NCI-H1105 (cell line): ENCODE data around the gene ENO3.

Source experiments
- DNase-seq: peaks from one replicate; lab custom pipeline; 2025; lab: John Stamatoyannopoulos, UW

ENO3 gene

GRCh38 chr17:4937553-4937952 is 13.4 kb upstream of the ENO3 start:
- no peak for DNase-seq

GRCh38 chr17:4938069-4938491 is 12.8 kb upstream of the ENO3 start:
- DNase-seq = no peak

- no peak for DNase-seq
Observed at GRCh38 chr17:4938688-4939545, 12.0 kb upstream of the ENO3 start.

- DNase-seq = no peak
Observed at GRCh38 chr17:4939546-4939795, 11.4 kb upstream of the ENO3 start.

GRCh38 chr17:4939796-4940554 is 10.9 kb upstream of the ENO3 start, which contains the start of the genes RNF167 and SLC25A11:
Gene RNF167 (plus strand): TSS chr17:4940268. CDS start chr17:4940910, 642 bp downstream.
Gene SLC25A11 (minus strand): TSS chr17:4940046. CDS start chr17:4939910, 136 bp downstream.
- peak; percentile 99 for DNase-seq

- DNase-seq = no peak
Observed at GRCh38 chr17:4940555-4941318, 10.2 kb upstream of the ENO3 start.

GRCh38 chr17:4941319-4941610 is 9.7 kb upstream of the ENO3 start:
- no peak for DNase-seq

GRCh38 chr17:4942760-4943508 is 8.0 kb upstream of the ENO3 start:
- DNase-seq = no peak

- DNase-seq = no peak
Observed at GRCh38 chr17:4944163-4944553, 6.8 kb upstream of the ENO3 start.

GRCh38 chr17:4944554-4945175 is 6.3 kb upstream of the ENO3 start:
- DNase-seq = no peak

GRCh38 chr17:4945176-4945943 is 5.6 kb upstream of the ENO3 start:
- DNase-seq = no peak

- DNase-seq = no peak
Observed at GRCh38 chr17:4945944-4946280, 5.0 kb upstream of the ENO3 start.

- no peak for DNase-seq
Observed at GRCh38 chr17:4946312-4946976, 4.5 kb upstream of the ENO3 start.

- DNase-seq = no peak
Observed at GRCh38 chr17:4947010-4947410, 3.9 kb upstream of the ENO3 start.

GRCh38 chr17:4947411-4948165 is 3.3 kb upstream of the ENO3 start:
- peak; percentile 48 for DNase-seq

GRCh38 chr17:4948166-4948930 is 2.6 kb upstream of the ENO3 start, which contains the start of gene PFN1:
Gene PFN1 (minus strand): TSS chr17:4948530. CDS start chr17:4948394, 136 bp downstream.
- peak; percentile 84 for DNase-seq

- peak; percentile 84 for DNase-seq
Observed at GRCh38 chr17:4948931-4949320, 2.0 kb upstream of the ENO3 start.

- peak; percentile 71 for DNase-seq
Observed at GRCh38 chr17:4949321-4950074, 1.4 kb upstream of the ENO3 start.
